K562 treated with DMSO at 1 percent for 48 hours (cell line): Measurements from ENCODE around the gene CCT4. TPM values are rescaled to one million over a fixed set of nuclear protein-coding genes. Genes with fewer than 3 reads are reported as not detected.

Source experiments
- total RNA-seq: library from RNA; unstranded; fragments of 300-600 nt; gene quantifications from 2 replicates; pipeline ENCODE4 v1.2.3, GENCODE V29; 2022; ENCODE audit warnings: low replicate concordance; ENCODE audit errors: extremely low read depth

Gene CCT4, protein sequence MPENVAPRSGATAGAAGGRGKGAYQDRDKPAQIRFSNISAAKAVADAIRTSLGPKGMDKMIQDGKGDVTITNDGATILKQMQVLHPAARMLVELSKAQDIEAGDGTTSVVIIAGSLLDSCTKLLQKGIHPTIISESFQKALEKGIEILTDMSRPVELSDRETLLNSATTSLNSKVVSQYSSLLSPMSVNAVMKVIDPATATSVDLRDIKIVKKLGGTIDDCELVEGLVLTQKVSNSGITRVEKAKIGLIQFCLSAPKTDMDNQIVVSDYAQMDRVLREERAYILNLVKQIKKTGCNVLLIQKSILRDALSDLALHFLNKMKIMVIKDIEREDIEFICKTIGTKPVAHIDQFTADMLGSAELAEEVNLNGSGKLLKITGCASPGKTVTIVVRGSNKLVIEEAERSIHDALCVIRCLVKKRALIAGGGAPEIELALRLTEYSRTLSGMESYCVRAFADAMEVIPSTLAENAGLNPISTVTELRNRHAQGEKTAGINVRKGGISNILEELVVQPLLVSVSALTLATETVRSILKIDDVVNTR
- total RNA-seq: 982 TPM in 1 of 2 replicates, not detected in the other

DNA sequence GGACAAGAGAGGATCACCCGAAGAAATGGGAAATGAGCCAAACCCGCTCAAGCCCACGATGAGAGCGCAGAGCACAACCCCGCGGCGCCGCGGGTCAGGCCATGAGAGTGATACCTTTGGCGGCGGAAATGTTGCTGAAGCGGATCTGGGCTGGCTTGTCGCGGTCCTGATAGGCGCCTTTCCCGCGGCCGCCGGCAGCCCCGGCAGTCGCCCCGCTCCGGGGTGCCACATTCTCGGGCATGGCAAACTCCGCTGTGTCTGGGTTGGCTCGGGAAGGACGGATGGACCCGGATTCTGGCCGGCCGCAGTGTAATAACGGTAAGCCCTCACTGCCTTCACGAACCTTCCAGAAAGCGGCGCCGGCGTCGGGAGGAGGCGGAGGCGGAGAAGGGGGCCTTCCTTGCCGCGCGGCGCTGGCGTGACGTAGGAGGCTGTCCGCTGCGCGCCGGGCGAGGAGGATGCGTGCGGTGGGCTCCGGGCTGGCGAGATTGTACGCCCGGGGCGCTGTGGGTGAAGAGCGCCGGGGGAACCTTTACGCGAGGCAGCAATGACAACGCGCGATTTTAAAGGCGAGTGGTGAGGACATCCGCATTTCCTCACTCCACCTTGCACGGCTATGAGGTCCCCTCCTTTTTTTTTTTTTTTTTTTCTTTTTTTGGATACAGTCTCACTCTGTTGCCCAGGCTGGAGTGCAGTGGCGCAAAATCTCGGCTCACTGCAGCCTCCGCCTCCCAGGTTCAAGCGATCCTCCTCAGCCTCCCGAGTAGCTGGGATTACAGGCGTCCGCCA, at the start of gene CCT4:
Gene CCT4, minus strand, starts transcription at position 390 of the 789 bp plus-strand sequence. Its CDS starts 149 bp downstream, at position 241.

DNA sequence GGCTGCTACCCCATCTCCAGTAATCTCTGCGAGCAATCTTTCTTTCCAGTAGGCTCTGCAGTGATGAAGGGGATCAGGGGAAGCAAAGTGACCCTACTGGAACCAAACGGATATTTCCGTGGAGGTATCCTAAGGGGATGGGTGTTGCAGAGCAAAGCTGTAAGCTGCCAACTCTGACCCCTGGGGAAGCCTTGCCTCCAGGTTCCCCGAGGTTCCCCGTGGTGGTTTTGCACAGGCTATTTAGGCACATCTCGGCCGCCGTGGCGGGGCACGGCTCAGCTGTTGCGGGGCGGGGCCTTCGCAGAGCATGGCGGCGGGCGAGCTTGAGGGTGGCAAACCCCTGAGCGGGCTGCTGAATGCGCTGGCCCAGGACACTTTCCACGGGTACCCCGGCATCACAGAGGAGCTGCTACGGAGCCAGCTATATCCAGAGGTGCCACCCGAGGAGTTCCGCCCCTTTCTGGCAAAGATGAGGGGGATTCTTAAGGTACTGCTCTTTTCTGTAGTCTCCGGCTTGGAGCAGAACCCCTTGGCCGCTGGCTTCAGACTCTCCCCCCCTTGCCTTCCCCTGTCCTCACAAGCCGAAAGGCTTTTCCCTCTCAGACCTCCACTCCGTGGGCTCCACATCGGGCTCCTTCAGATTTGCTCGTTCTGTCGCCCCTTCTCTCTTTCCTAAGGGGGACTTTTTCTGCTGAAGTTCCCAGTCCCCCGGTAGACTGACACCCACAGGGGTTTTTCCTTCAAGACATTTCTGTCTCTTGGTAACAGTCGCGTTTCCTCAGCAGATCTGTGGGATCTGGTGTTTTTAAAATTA, 17.1 kb upstream of the CCT4 start, which contains the start of gene COMMD1:
Gene COMMD1, plus strand, starts transcription at position 303 of the 814 bp plus-strand sequence. Its CDS starts 5 bp downstream, at position 308.

DNA sequence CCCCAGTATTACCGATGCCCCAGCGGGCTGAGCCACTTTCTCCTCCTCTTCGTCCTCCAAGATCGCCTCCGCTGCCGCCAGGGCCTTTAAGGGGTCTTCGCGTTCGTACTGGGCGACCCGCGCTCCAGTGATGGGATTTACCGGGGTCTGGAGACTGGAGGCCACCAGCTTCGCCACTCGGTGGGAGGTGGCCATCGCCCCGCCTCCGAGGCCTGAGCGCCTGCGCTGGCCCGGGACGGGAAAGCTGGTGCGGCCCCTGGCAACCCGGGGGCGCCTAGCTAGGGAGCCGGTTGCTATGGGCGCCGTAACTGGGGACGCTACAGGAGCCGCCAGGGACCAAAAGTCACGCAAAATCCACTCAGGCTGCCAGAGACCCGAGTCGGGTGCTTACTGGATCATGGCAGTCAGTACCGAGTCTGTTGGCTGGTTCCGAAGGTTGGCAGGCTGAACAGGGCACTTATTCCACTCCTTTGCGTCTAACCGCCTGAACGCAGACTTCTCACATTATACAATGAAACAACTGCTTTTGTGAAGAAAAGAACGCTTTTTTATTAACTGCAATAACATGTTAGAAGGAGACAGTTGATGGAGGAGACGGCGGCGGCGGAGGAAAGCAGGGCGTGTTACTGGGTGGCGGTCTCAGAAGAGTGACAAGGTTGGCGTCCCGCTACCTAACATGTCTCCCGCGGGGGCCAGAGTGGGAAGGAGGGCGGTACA, 34.5 kb downstream of the CCT4 start, which contains the start of gene FAM161A:
Gene FAM161A, minus strand, starts transcription at position 214 of the 717 bp plus-strand sequence. Its CDS starts 19 bp downstream, at position 195.

Other genes with a start within 250 kb of the CCT4 start
- not detected in 2 replicates for gene FAM161A, start 34.6 kb downstream of the CCT4 start, total RNA-seq
- not detected in 2 replicates for gene COMMD1, start 17.0 kb upstream of the CCT4 start, total RNA-seq